OCI-LY1 (cell line): ENCODE measurements around the gene IQSEC1.

ENCODE experiments used
- H2AFZ ChIP-seq: fragments of 200-600 bp; sonication (generic), shearing (Covaris generic); 2 replicates; pipeline ENCODE4 v1.6.0; 2014; ENCODE audit warnings: antibody characterized with exemption, mild to moderate bottlenecking, low read length
- H3F3A ChIP-seq: fragments of 200-600 bp; sonication (generic), shearing (Covaris generic); 2 replicates; pipeline ENCODE4 v1.6.0; 2014; ENCODE audit warnings: mild to moderate bottlenecking, antibody characterized with exemption, low read length, moderate library complexity; ENCODE audit not compliant: insufficient read depth
- H3K27ac ChIP-seq: fragments of 200-600 bp; sonication (generic); 2 replicates; pipeline ENCODE4 v1.5.1; 2014; ENCODE audit warnings: low read length, mixed run types, mild to moderate bottlenecking, low read depth; ENCODE audit not compliant: poor library complexity, severe bottlenecking
- H3K27me3 ChIP-seq: fragments of 200-600 bp; sonication (generic); 2 replicates; pipeline ENCODE4 v1.6.0; 2014; ENCODE audit warnings: antibody characterized with exemption, mild to moderate bottlenecking, low read length, moderate library complexity; ENCODE audit not compliant: insufficient read depth
- H3K36me3 ChIP-seq: fragments of 200-600 bp; sonication (generic); 2 replicates; pipeline ENCODE4 v1.6.1; 2014; ENCODE audit warnings: mild to moderate bottlenecking, antibody characterized with exemption, low read length, moderate library complexity, mixed read lengths; ENCODE audit not compliant: insufficient read depth
- H3K4me1 ChIP-seq: fragments of 200-600 bp; sonication (generic); 2 replicates; pipeline ENCODE4 v1.5.1; 2014; ENCODE audit warnings: mild to moderate bottlenecking, low read length, moderate library complexity; ENCODE audit not compliant: insufficient read depth, severe bottlenecking
- H3K4me2 ChIP-seq: fragments of 200-600 bp; sonication (generic), shearing (Covaris generic); 2 replicates; pipeline ENCODE4 v1.6.1; 2014; ENCODE audit warnings: low read length
- H3K4me3 ChIP-seq: fragments of 200-600 bp; sonication (generic); 2 replicates; pipeline ENCODE4 v1.5.1; 2014; ENCODE audit warnings: low read length, low read depth, mild to moderate bottlenecking, mixed read lengths; ENCODE audit not compliant: poor library complexity, severe bottlenecking
- H3K79me2 ChIP-seq: fragments of 200-600 bp; shearing (Covaris generic); 2 replicates; pipeline ENCODE4 v1.6.1; 2016; ENCODE audit warnings: mixed run types, low read length, mixed read lengths; ENCODE audit not compliant: insufficient read depth
- H3K9ac ChIP-seq: fragments of 200-600 bp; sonication (generic), shearing (Covaris generic); 2 replicates; pipeline ENCODE4 v1.6.1; 2014; ENCODE audit warnings: mild to moderate bottlenecking, low read length, mixed read lengths
- H3K9me2 ChIP-seq: fragments of 200-600 bp; sonication (generic), shearing (Covaris generic); 2 replicates; pipeline ENCODE4 v1.6.1; 2014; ENCODE audit warnings: low read depth, mild to moderate bottlenecking, low read length, mixed read lengths
- H3K9me3 ChIP-seq: fragments of 200-600 bp; shearing (Covaris generic); 2 replicates; pipeline ENCODE4 v1.6.1; 2014; ENCODE audit warnings: low read length, mixed read lengths
- H4K20me1 ChIP-seq: fragments of 200-600 bp; sonication (generic), shearing (Covaris generic); 2 replicates; pipeline ENCODE4 v1.6.0; 2016; ENCODE audit warnings: mild to moderate bottlenecking, low read length; ENCODE audit not compliant: insufficient read depth
- EZH2 ChIP-seq: fragments of 200-600 bp; sonication (generic), shearing (Covaris generic); IDR thresholded peaks from 2 replicates; pipeline ENCODE4 v1.8.0; 2017; ENCODE audit warnings: borderline replicate concordance, mixed run types, mild to moderate bottlenecking, antibody characterized with exemption, low read length, moderate library complexity, mixed read lengths
- TF ChIP-seq, protein P1 (sequence below): fragments of 200-600 bp; sonication (generic), shearing (Covaris generic); IDR thresholded peaks from 2 replicates; pipeline ENCODE4 v1.5.1; 2017; ENCODE audit warnings: mild to moderate bottlenecking, antibody characterized with exemption, low read length, moderate library complexity, mixed read lengths

Gene IQSEC1

DNA sequence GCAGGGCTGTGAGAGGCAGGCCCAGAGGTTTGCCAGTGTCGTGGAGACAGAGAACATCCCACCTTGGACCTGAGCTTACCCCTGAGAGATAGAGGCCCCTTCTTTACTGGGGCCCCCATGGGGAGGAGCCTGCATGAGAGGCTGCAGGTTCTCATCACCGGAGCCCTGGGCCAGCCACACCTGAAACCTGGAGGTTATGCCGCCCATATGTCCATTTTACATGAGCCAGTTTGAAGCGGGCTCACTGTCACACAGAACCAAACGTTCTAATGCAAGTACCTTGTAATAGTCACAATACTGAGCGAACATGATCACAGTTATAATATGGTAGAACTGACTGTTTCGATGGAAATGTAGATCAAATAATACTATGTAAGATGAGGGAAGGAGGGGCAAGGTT is 6.3 kb upstream of the IQSEC1 start:
- TF ChIP-seq, protein P1, sequence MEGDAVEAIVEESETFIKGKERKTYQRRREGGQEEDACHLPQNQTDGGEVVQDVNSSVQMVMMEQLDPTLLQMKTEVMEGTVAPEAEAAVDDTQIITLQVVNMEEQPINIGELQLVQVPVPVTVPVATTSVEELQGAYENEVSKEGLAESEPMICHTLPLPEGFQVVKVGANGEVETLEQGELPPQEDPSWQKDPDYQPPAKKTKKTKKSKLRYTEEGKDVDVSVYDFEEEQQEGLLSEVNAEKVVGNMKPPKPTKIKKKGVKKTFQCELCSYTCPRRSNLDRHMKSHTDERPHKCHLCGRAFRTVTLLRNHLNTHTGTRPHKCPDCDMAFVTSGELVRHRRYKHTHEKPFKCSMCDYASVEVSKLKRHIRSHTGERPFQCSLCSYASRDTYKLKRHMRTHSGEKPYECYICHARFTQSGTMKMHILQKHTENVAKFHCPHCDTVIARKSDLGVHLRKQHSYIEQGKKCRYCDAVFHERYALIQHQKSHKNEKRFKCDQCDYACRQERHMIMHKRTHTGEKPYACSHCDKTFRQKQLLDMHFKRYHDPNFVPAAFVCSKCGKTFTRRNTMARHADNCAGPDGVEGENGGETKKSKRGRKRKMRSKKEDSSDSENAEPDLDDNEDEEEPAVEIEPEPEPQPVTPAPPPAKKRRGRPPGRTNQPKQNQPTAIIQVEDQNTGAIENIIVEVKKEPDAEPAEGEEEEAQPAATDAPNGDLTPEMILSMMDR, result no peak
- Histone ChIP-seq H3K4me3 (no peak overlapping the region), H3K4me1 (peaks cover 9% of the 10 kb centered on the region), H3K79me2 (no peaks in the 10 kb centered on the region), H3K4me2 (no peak overlapping the region), H3K27me3 (peaks cover 14% of the 10 kb centered on the region), H3K9me2 (no peaks in the 10 kb centered on the region), H3K9ac (no peak overlapping the region), H3K9me3 (no peaks in the 10 kb centered on the region), H4K20me1 (no peaks in the 10 kb centered on the region), H3F3A (no peaks in the 10 kb centered on the region), H3K27ac (no peak overlapping the region), H2AFZ (no peak overlapping the region), H3K36me3 (no peaks in the 10 kb centered on the region)

DNA sequence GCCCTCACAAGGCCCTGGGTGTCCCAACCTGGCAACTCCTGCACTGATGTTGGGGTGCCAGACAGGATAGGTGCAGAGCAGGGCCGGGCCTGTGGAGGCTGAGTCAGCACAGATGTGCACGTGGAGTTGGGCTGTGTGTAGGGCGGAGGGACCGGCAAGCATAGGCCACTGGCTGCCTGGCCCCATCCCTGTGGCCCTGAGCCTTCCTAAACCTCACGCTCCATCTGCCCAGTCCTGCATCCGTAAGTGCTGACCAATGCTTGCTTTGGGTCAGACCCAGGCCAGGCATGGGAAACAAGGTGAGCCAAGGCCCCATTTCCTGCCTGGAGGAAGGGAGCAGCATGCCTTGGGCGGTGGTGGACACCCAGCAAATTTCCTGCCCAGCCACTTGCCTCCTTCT is 5.8 kb upstream of the IQSEC1 start:
- Histone ChIP-seq H3K36me3 (no peaks in the 10 kb centered on the region), H4K20me1 (no peaks in the 10 kb centered on the region), H3K27ac (no peak overlapping the region), H3K4me1 (peaks cover 9% of the 10 kb centered on the region), H3K9me3 (no peaks in the 10 kb centered on the region), H3K9me2 (no peaks in the 10 kb centered on the region), H3K9ac (no peak overlapping the region), H3K27me3 (peaks cover 14% of the 10 kb centered on the region), H3K79me2 (no peaks in the 10 kb centered on the region), H2AFZ (no peak overlapping the region), H3K4me3 (no peak overlapping the region), H3K4me2 (no peak overlapping the region), H3F3A (no peaks in the 10 kb centered on the region)
- TF ChIP-seq, protein P1, result no peak
- TF ChIP-seq EZH2, result no peak

DNA sequence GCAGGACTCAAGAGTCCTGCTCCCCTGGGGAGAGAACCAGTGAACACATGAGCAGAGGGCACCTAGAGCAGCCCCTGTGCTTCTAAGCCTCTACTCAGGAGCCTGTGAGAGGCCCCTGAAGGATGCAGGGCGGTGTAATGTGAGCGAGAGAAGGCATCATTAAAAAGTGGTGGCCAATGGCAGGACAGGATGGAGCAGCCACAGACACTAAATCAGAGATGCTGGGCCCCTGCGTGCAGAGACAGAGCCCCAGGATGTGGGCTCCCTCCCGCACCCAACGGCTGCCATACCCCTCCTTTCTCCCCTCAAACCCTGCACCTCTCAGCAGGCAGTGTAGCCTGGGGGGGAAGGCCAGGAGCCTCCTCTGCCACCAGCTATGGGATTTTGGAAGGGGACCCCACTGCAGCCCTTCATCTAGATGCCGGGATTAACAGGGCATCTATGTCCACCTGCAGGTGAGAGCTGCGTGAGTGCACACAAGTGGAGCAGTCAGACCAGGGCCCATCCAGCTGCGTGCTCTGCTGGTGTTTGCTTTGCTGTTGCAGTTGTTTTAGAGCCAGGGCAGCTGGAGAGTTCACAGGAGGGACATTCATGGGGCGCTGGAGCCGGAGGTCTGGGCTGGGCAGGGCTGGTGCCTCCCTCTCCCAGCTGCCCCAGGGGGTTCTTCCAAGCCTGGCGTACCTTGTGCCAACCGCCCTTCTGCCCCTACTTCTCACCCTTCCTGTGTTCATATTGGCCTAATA is 5.1 kb upstream of the IQSEC1 start:
- H2AFZ ChIP-seq, result no peak overlapping the region
- H3K27ac ChIP-seq, result no peak overlapping the region
- peaks cover 19% of the 10 kb centered on the region for H3K27me3 ChIP-seq
- H3K79me2 ChIP-seq, result no peaks in the 10 kb centered on the region
- no peak overlapping the region for H3K4me2 ChIP-seq
- H3K9me3 ChIP-seq, result no peaks in the 10 kb centered on the region
- H3K9me2 ChIP-seq, result no peaks in the 10 kb centered on the region
- no peak overlapping the region for H3K9ac ChIP-seq
- no peaks in the 10 kb centered on the region for H3K36me3 ChIP-seq
- H3F3A ChIP-seq, result no peaks in the 10 kb centered on the region
- TF ChIP-seq, protein P1, result no peak
- TF ChIP-seq EZH2, result no peak
- H4K20me1 ChIP-seq, result no peaks in the 10 kb centered on the region
- peaks cover 2% of the 10 kb centered on the region for H3K4me1 ChIP-seq
- H3K4me3 ChIP-seq, result no peak overlapping the region
